Trophoblast cell (in vitro differentiated cells and primary cell): ENCODE results near the gene CCDC93.

Experiments used
- DNase-seq, 2 donors: peaks; one replicate each; pipeline ENCODE4 v3.0.0-alpha.2; 2016
- H2AFZ ChIP-seq: 2 replicates; pipeline ENCODE4 v1.6.1; 2013; ENCODE audit warnings: low read length, moderate library complexity, mild to moderate bottlenecking; ENCODE audit not compliant: insufficient read depth, poor library complexity
- H2AK5ac ChIP-seq: 2 replicates; pipeline ENCODE4 v1.6.1; 2013; ENCODE audit warnings: mild to moderate bottlenecking, low read length
- H2BK120ac ChIP-seq: 2 replicates; pipeline ENCODE4 v1.6.1; 2013; ENCODE audit warnings: low read length, mild to moderate bottlenecking, moderate library complexity; ENCODE audit not compliant: insufficient read depth, poor library complexity
- H2BK12ac ChIP-seq: 2 replicates; pipeline ENCODE4 v1.6.1; 2013; ENCODE audit warnings: mild to moderate bottlenecking, low read length, moderate library complexity
- H2BK5ac ChIP-seq: 2 replicates; pipeline ENCODE4 v1.6.1; 2013; ENCODE audit warnings: low read length, low read depth, moderate library complexity, mild to moderate bottlenecking; ENCODE audit not compliant: poor library complexity
- H3K14ac ChIP-seq: 2 replicates; pipeline ENCODE4 v1.6.1; 2013; ENCODE audit warnings: mild to moderate bottlenecking, low read length
- H3K18ac ChIP-seq: 2 replicates; pipeline ENCODE4 v1.6.1; 2013; ENCODE audit warnings: mild to moderate bottlenecking, low read length
- H3K23ac ChIP-seq: 2 replicates; pipeline ENCODE4 v1.6.1; 2013; ENCODE audit warnings: low read length
- H3K27ac ChIP-seq: 2 replicates; pipeline ENCODE4 v1.5.1; 2013; ENCODE audit warnings: low read depth, mild to moderate bottlenecking, inconsistent platforms, low read length, moderate library complexity
- H3K27me3 ChIP-seq: 2 replicates; pipeline ENCODE4 v1.6.1; 2013; ENCODE audit warnings: inconsistent platforms, mild to moderate bottlenecking, low read length, moderate library complexity; ENCODE audit not compliant: insufficient read depth
- H3K36me3 ChIP-seq, 2 experiments: 1 replicate in 1 of 2; 2 replicates in 1 of 2; pipeline ENCODE4 v1.6.1; 2013; ENCODE audit warnings: low read length in 2 of 2, mild to moderate bottlenecking in 2 of 2, moderate library complexity in 1 of 2; ENCODE audit not compliant: insufficient read depth in 2 of 2, control insufficient read depth in 1 of 2
- H3K4ac ChIP-seq: 2 replicates; pipeline ENCODE4 v1.6.1; 2013; ENCODE audit warnings: low read depth, mild to moderate bottlenecking, low read length, moderate library complexity
- H3K4me1 ChIP-seq, 2 experiments: 1 replicate in 1 of 2; 2 replicates in 1 of 2; pipeline ENCODE4 v1.6.1; 2013; ENCODE audit warnings: low read length in 2 of 2, mild to moderate bottlenecking in 2 of 2, moderate library complexity in 1 of 2; ENCODE audit not compliant: insufficient read depth in 2 of 2, control insufficient read depth in 1 of 2
- H3K4me2 ChIP-seq: 2 replicates; pipeline ENCODE4 v1.6.1; 2013; ENCODE audit warnings: inconsistent platforms, mild to moderate bottlenecking, low read length, moderate library complexity
- H3K4me3 ChIP-seq: 2 replicates; pipeline ENCODE4 v1.5.1; 2013; ENCODE audit warnings: mild to moderate bottlenecking, low read depth, low read length, inconsistent platforms
- H3K79me1 ChIP-seq: one replicate; pipeline ENCODE4 v1.6.1; 2013; ENCODE audit warnings: low read length
- H3K79me2 ChIP-seq: 2 replicates; pipeline ENCODE4 v1.6.1; 2013; ENCODE audit warnings: low read length, mild to moderate bottlenecking; ENCODE audit not compliant: control insufficient read depth, insufficient read depth, poor library complexity
- H3K9ac ChIP-seq: 2 replicates; pipeline ENCODE4 v1.6.1; 2013; ENCODE audit warnings: mild to moderate bottlenecking, low read length
- H3K9me3 ChIP-seq: 2 replicates; pipeline ENCODE4 v1.6.1; 2013; ENCODE audit warnings: low read depth, mild to moderate bottlenecking, control low read depth, inconsistent platforms, low read length; ENCODE audit not compliant: insufficient read depth
- H4K12ac ChIP-seq: 2 replicates; pipeline ENCODE4 v1.6.1; 2013; ENCODE audit warnings: low read depth, mild to moderate bottlenecking, low read length, moderate library complexity
- H4K8ac ChIP-seq: 2 replicates; pipeline ENCODE4 v1.6.1; 2013; ENCODE audit warnings: low read depth, mild to moderate bottlenecking, low read length, moderate library complexity
- H4K91ac ChIP-seq: one replicate; pipeline ENCODE4 v1.6.1; 2013; ENCODE audit warnings: low read depth, mild to moderate bottlenecking, low read length, moderate library complexity
- WGBS: extraction: QIAGEN DNeasy Blood & Tissue Kit; methylation state at CpG from one replicate; pipeline ENCODE4 v1.1.7; 2013; ENCODE audit warnings: missing lambda C conversion rate; ENCODE audit not compliant: insufficient read length, insufficient coverage; ENCODE audit errors: extremely low coverage; 5-methylcytosine and 5-hydroxymethylcytosine counted together

Gene CCDC93

GRCh38 chr2:118051826-118052358, 38.0 kb upstream of the CCDC93 start:
- H3K4ac ChIP-seq, result no peak overlapping the region

GRCh38 chr2:118050974-118051373, 37.1 kb upstream of the CCDC93 start:
- H2AK5ac ChIP-seq, result no peak overlapping the region
- H2BK5ac ChIP-seq, result no peak overlapping the region
- H3K4me3 ChIP-seq, result no peak overlapping the region
- H3K79me1 ChIP-seq, result no peaks in the 10 kb centered on the region
- DNase-seq, result no peak
- no peak overlapping the region for H3K18ac ChIP-seq
- H4K12ac ChIP-seq, result no peak overlapping the region
- no peak overlapping the region for H2AFZ ChIP-seq
- no peak overlapping the region for H3K9ac ChIP-seq
- no peak overlapping the region for H3K4me2 ChIP-seq
- no peaks in the 10 kb centered on the region for H3K4me1 ChIP-seq
- H2BK12ac ChIP-seq, result no peak overlapping the region
- H3K4ac ChIP-seq, result no peak overlapping the region
- no peaks in the 10 kb centered on the region for H3K36me3 ChIP-seq
- H4K8ac ChIP-seq, result no peak overlapping the region
- H3K23ac ChIP-seq, result no peak overlapping the region
- H4K91ac ChIP-seq, result no peak overlapping the region
- H3K27me3 ChIP-seq, result no peaks in the 10 kb centered on the region
- WGBS, result 86% methylated on average over 1 of the region's 2 CpGs
- no peak overlapping the region for H3K27ac ChIP-seq
- H2BK120ac ChIP-seq, result no peak overlapping the region
- no peaks in the 10 kb centered on the region for H3K79me2 ChIP-seq
- no peak overlapping the region for H3K14ac ChIP-seq
- no peaks in the 10 kb centered on the region for H3K9me3 ChIP-seq

More at GRCh38 chr2:118051826-118052358, 38.0 kb upstream of the CCDC93 start:
- Histone ChIP-seq H3K27me3 (no peaks in the 10 kb centered on the region), H3K4me3 (no peak overlapping the region), H4K12ac (no peak overlapping the region), H2BK12ac (no peak overlapping the region), H3K14ac (no peak overlapping the region), H2BK120ac (no peak overlapping the region), H3K79me1 (no peaks in the 10 kb centered on the region), H4K8ac (no peak overlapping the region), H3K27ac (no peak overlapping the region), H3K23ac (no peak overlapping the region), H3K79me2 (no peaks in the 10 kb centered on the region), H3K36me3 (no peaks in the 10 kb centered on the region), H2BK5ac (no peak overlapping the region), H2AK5ac (no peak overlapping the region), H3K18ac (no peak overlapping the region), H3K4me2 (no peak overlapping the region), H3K4me1 (no peaks in the 10 kb centered on the region), H3K9me3 (no peaks in the 10 kb centered on the region), H2AFZ (no peak overlapping the region), H3K9ac (no peak overlapping the region), H4K91ac (no peak overlapping the region)
- no peak for DNase-seq
- no CpG with 5 or more reads among the region's 3 CpGs for WGBS

- no peaks in the 10 kb centered on the region for H3K27me3 ChIP-seq
- H3K4me2 ChIP-seq, result no peak overlapping the region
- no peak overlapping the region for H3K27ac ChIP-seq
- H3K14ac ChIP-seq, result no peak overlapping the region
- no peak overlapping the region for H3K4ac ChIP-seq
- H3K79me1 ChIP-seq, result no peaks in the 10 kb centered on the region
- no peak overlapping the region for H4K8ac ChIP-seq
- H4K91ac ChIP-seq, result no peak overlapping the region
- no peaks in the 10 kb centered on the region for H3K9me3 ChIP-seq
- no CpG with 5 or more reads among the region's 3 CpGs for WGBS
- no peak overlapping the region for H2AFZ ChIP-seq
- H3K18ac ChIP-seq, result no peak overlapping the region
- no peak for DNase-seq
- H2BK12ac ChIP-seq, result no peak overlapping the region
- H3K4me3 ChIP-seq, result no peak overlapping the region
- no peak overlapping the region for H2AK5ac ChIP-seq
- no peak overlapping the region for H2BK120ac ChIP-seq
- no peaks in the 10 kb centered on the region for H3K79me2 ChIP-seq
- no peak overlapping the region for H3K9ac ChIP-seq
- H2BK5ac ChIP-seq, result no peak overlapping the region
- no peak overlapping the region for H3K23ac ChIP-seq
- no peaks in the 10 kb centered on the region for H3K4me1 ChIP-seq
- no peaks in the 10 kb centered on the region for H3K36me3 ChIP-seq
- no peak overlapping the region for H4K12ac ChIP-seq
These were observed 36.5 kb upstream of the CCDC93 start for GRCh38 chr2:118050386-118050785.

- H3K9ac ChIP-seq, result no peak overlapping the region
- H3K4me1 ChIP-seq, result no peaks in the 10 kb centered on the region
- no peak overlapping the region for H3K4me2 ChIP-seq
- no peak for DNase-seq
- no peak overlapping the region for H2BK12ac ChIP-seq
- no peaks in the 10 kb centered on the region for H3K36me3 ChIP-seq
- no peak overlapping the region for H3K23ac ChIP-seq
- H2BK120ac ChIP-seq, result no peak overlapping the region
- no peak overlapping the region for H3K14ac ChIP-seq
- no peaks in the 10 kb centered on the region for H3K79me1 ChIP-seq
- H3K9me3 ChIP-seq, result no peaks in the 10 kb centered on the region
- H2BK5ac ChIP-seq, result no peak overlapping the region
- no peak overlapping the region for H4K91ac ChIP-seq
- H2AFZ ChIP-seq, result no peak overlapping the region
- H3K18ac ChIP-seq, result no peak overlapping the region
- H4K8ac ChIP-seq, result no peak overlapping the region
- no peak overlapping the region for H3K27ac ChIP-seq
- H4K12ac ChIP-seq, result no peak overlapping the region
- no peak overlapping the region for H3K4ac ChIP-seq
- H2AK5ac ChIP-seq, result no peak overlapping the region
- no peaks in the 10 kb centered on the region for H3K27me3 ChIP-seq
- no peak overlapping the region for H3K4me3 ChIP-seq
- H3K79me2 ChIP-seq, result no peaks in the 10 kb centered on the region
These were observed 35.9 kb upstream of the CCDC93 start for GRCh38 chr2:118049816-118050140.
